GM18520 (cell line): ENCODE measurements around the gene NEURL1B.
"Not testable (repeated sequence)": the region's sequence is repeated elsewhere in the genome, so short reads cannot be mapped to it uniquely, and the experiment has no call there.

ENCODE experiments used
- ATAC-seq: cut with Tn5 transposase; IDR thresholded peaks from one replicate; pipeline ENCODE4 v1.9.1; 2021; ENCODE audit not compliant: unreplicated experiment

Gene NEURL1B

GRCh38 chr5:172694061-172694460, 53.0 kb downstream of the NEURL1B start:
- no peak for ATAC-seq

- no peak for ATAC-seq
Observed at GRCh38 chr5:172694541-172694940, 53.5 kb downstream of the NEURL1B start.

- no peak for ATAC-seq
Observed at GRCh38 chr5:172695232-172696054, 54.4 kb downstream of the NEURL1B start.

GRCh38 chr5:172696171-172696849, 55.2 kb downstream of the NEURL1B start:
- no peak for ATAC-seq

GRCh38 chr5:172697123-172698121, 56.4 kb downstream of the NEURL1B start:
- peak; percentile 73 for ATAC-seq

- ATAC-seq = no peak
Observed at GRCh38 chr5:172699423-172699822, 58.4 kb downstream of the NEURL1B start.

DNA sequence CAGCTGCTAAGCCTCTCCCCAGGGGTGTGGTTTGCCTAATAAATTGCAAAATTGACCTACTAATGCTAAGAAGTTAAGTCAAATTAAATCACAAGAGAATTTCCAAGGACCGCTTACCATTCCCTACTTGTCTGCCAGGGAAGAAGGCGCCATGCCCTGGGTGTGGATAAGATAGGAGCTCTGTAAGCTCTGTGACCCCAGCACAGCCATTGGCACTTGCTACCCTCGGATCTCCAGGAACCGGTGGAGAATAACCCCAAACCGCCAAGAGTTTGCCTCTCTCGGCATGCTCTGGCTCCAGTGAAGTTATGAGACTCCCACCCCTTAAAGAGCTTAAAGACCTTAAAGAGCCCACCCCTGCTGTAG, 58.9 kb downstream of the NEURL1B start:
- ATAC-seq = no peak

GRCh38 chr5:172700365-172701290, 59.6 kb downstream of the NEURL1B start:
- no peak for ATAC-seq

DNA sequence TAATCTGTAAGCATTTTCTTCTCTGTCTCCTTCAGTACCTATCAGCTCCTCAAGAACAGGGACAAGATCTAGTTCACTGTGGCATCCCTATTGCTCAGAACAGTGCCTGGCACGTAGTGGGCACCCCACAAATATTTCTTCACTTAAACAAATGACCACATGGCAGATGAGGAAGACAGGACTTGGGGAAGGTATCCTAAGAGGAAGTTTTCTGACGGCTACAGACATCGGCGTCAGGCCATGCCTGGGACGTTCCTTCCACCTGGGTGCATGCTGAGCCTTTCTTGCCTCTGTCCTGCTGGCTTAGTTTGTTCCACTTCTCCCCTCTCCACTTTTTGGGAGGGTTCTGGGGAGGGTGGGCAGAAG, 60.2 kb downstream of the NEURL1B start:
- ATAC-seq = no peak

GRCh38 chr5:172703952-172704351, 62.9 kb downstream of the NEURL1B start:
- ATAC-seq = no peak

DNA sequence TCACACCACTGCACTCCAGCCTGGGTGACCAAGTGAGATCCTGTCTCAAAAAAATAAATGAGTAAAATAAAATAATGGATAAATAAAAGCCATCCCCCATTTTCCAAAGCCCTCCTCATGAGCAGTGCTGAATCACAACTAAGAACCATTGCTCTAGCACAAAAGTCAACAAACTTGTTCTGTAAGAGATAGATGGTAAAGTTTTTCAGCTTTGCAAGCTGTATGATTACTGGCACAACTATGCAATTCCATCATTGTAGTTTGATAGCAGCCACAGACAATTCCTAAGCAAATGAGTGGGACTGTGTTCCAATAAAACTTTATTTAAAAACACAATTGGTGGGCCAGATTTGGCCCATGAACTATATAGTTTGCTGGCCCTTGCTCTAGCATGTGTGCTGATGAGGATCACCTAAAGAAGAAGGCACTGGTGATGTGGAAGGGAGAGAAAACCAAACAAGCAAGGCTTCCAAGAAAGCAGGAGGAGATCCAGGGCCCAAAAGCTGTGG, 64.6 kb downstream of the NEURL1B start:
- no peak for ATAC-seq

DNA sequence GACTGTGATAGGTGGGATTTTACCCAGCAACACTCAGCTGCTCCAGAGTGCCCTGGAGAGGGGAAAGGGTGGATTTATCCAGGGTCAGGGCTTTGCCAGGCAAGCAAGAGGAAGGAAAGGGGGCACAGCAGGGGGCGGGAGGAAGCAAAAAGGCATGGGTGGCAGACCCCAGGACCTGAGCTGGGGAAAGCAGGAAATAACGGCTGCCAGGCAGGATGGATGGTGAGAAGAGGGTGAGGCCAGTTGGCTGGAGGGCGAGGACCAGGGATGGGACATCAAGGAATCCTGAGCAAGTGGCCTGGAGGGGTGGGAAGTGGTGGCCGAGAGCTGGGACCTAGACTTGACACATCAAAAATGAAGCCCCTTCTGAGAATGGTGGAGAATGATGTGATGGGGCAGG, 65.7 kb downstream of the NEURL1B start:
- no peak for ATAC-seq

GRCh38 chr5:172707285-172708182, 66.5 kb downstream of the NEURL1B start:
- no peak for ATAC-seq

DNA sequence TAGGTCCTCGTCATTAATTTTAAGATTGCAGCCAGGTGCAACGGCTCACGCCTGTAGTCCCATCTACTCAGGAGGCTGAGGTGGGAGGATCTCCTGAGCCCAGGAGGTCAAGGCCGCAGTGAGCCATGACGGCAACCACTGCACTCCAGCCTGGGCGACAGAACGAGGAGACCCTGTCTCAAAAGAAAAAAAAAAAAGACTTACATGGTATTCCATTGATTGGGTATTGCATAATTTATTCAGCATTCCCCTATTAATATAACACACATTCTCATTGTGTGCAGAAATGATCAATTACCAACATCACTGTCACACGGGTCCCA, 67.1 kb downstream of the NEURL1B start:
- ATAC-seq = no peak

- no peak for ATAC-seq
Observed at GRCh38 chr5:172710676-172711075, 69.6 kb downstream of the NEURL1B start.

GRCh38 chr5:172711321-172711861, 70.3 kb downstream of the NEURL1B start:
- not testable (repeated sequence) for ATAC-seq

DNA sequence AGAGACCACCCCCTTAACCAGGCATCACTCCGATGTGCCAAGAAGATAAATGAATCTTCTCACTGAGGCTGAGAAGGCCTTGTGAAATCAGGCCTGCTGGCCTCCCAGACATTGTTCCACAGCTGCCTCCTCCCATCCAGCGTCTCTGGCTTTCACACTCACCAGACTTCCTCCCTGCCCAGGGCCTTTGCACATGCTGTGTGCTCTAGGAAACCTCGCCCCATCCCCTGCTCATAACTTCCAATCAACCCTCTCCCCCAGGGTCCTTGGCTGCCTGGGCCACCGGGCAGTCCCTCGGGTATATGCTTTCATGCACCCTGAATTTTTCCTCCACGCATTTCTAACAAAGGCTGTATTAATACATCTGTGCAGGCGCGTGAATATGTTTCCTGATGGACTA, 71.5 kb downstream of the NEURL1B start:
- no peak for ATAC-seq

DNA sequence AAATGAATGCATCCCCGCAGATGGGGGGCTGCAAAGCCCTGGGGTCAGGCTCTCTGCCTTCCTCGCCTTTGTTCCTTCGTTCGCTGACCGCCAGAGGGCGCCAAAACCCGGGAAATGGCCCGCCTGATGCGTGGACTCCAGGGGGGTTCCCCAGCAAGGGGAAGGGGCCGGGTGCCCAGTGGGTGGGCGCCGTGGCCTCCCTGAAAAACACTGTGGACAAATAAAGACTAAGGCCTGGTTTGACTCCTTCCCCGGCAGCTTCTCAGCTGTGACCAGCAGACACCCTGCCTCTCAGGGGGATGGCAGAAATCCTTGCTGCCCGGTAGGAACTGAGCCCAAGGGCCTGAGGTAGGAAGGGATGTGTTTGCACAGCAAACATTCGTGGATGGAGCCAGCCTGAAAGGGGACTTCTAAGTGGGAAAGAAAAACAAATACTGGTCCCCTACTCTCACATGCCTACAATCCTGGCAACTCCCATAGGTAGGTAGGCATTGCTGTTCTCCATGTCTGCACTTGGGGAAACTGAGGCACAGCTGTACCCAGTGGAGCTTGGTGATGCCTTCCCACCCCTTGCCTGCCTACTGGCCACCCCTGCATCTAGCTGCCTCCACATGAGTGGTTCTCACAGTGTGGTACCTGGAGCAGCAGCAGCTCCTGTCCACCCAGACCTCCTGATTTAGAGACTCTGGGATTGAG, 72.2 kb downstream of the NEURL1B start:
- ATAC-seq = no peak
